H1 (cell line): ENCODE data around the gene SLC12A7. TPM values are rescaled to one million over a fixed set of nuclear protein-coding genes. Genes with fewer than 3 reads are reported as not detected.

Source experiments
- CTCF ChIA-PET: fragments of 300-600 bp; sonication (Branson Sonifier 250); formaldehyde crosslinking; loops from one replicate; lab custom pipeline; 2021; ENCODE audit not compliant: partially characterized antibody; lab: Charles Lee
- POLR2A ChIA-PET: fragments of 300-600 bp; sonication (Branson Sonifier 250); formaldehyde crosslinking; loops from one replicate; lab custom pipeline; 2021; ENCODE audit warnings: inconsistent platforms; ENCODE audit not compliant: partially characterized antibody; lab: Charles Lee
- DNase-seq, 2 experiments: peaks; one replicate each; pipeline versions ENCODE4 v3.0.0 to v3.0.0-alpha.2; 2010 to 2022; ENCODE audit warnings: low spot score in 2 of 2, low read depth in 1 of 2, mixed read lengths in 1 of 2
- FAIRE-seq: peaks from 2 replicates; lab custom pipeline; 2011; peaks lifted over from hg19 to GRCh38; lab: Jason Lieb, UNC
- H2AFZ ChIP-seq: 2 replicates; pipeline ENCODE4 v1.8.1; 2012; ENCODE audit warnings: low read length, inconsistent platforms
- H2AK5ac ChIP-seq: 2 replicates; pipeline ENCODE4 v1.6.1; 2013; ENCODE audit warnings: low read depth, low read length
- H2BK120ac ChIP-seq: replicated peaks from 2 replicates; pipeline ENCODE3; 2013; ENCODE audit warnings: low read depth, low read length, inconsistent platforms
- H2BK12ac ChIP-seq: 2 replicates; pipeline ENCODE4 v1.6.1; 2013; ENCODE audit warnings: low read depth, low read length
- H2BK15ac ChIP-seq: 2 replicates; pipeline ENCODE4 v1.6.1; 2013; ENCODE audit warnings: low read length
- H2BK20ac ChIP-seq: 2 replicates; pipeline ENCODE4 v1.6.1; 2013; ENCODE audit warnings: low read length
- H2BK5ac ChIP-seq: 2 replicates; pipeline ENCODE4 v1.6.1; 2013; ENCODE audit warnings: low read depth, low read length
- H3K14ac ChIP-seq: 2 replicates; pipeline ENCODE4 v1.6.1; 2013; ENCODE audit warnings: inconsistent platforms; ENCODE audit not compliant: insufficient read length
- H3K18ac ChIP-seq: 2 replicates; pipeline ENCODE4 v1.6.1; 2013; ENCODE audit warnings: low read length; ENCODE audit errors: extremely low read depth
- H3K23ac ChIP-seq: 2 replicates; pipeline ENCODE4 v1.6.1; 2013; ENCODE audit warnings: inconsistent platforms; ENCODE audit not compliant: insufficient read length
- H3K23me2 ChIP-seq: 2 replicates; pipeline ENCODE4 v1.6.1; 2013; ENCODE audit warnings: low read depth, low read length
- H3K27ac ChIP-seq: 2 replicates; pipeline ENCODE4 v1.6.1; 2011; ENCODE audit warnings: low read depth, low read length, inconsistent platforms
- H3K27me3 ChIP-seq, 4 experiments: replicated peaks in 1 of 4; 1 replicate in 1 of 4; 2 replicates in 3 of 4; pipeline versions ENCODE4 v1.6.1 to v1.8.1; 2011 to 2013; ENCODE audit warnings: low read length in 3 of 4, mild to moderate bottlenecking in 3 of 4, inconsistent platforms in 2 of 4, mixed read lengths in 2 of 4, moderate library complexity in 1 of 4; ENCODE audit not compliant: control insufficient read depth in 3 of 4, insufficient read depth in 3 of 4; ENCODE audit errors: extremely low read depth in 1 of 4
- H3K36me3 ChIP-seq, 4 experiments: 2 replicates each; pipeline versions ENCODE4 v1.6.1 to v1.8.1; 2011 to 2013; ENCODE audit warnings: mild to moderate bottlenecking in 4 of 4, low read length in 3 of 4, moderate library complexity in 2 of 4, control low read depth in 1 of 4, inconsistent platforms in 1 of 4; ENCODE audit not compliant: insufficient read depth in 4 of 4, control insufficient read depth in 2 of 4
- H3K4ac ChIP-seq: replicated peaks from 2 replicates; pipeline ENCODE3; 2013; ENCODE audit warnings: low read length, low read depth, mixed read lengths, inconsistent platforms; ENCODE audit not compliant: insufficient read length
- H3K4me1 ChIP-seq, 4 experiments: replicated peaks in 1 of 4; 1 replicate in 1 of 4; 2 replicates in 3 of 4; pipeline versions ENCODE4 v1.6.1 to v1.8.1; 2011 to 2013; ENCODE audit warnings: low read length in 3 of 4, inconsistent platforms in 2 of 4, mixed read lengths in 1 of 4; ENCODE audit not compliant: insufficient read depth in 4 of 4, control insufficient read depth in 3 of 4
- H3K4me2 ChIP-seq, 2 experiments: 2 replicates each; pipeline versions ENCODE4 v1.6.1 to v1.8.1; 2011 to 2013; ENCODE audit warnings: low read depth in 2 of 2, low read length in 2 of 2, control low read depth in 1 of 2, inconsistent platforms in 1 of 2, mild to moderate bottlenecking in 1 of 2; ENCODE audit not compliant: insufficient read depth in 1 of 2
- H3K4me3 ChIP-seq, 4 experiments: fragments of 200-600, 300-600 bp in 1 of 4; sonication (generic), shearing (Covaris generic), sonication (Bioruptor Twin) in 1 of 4; 2 replicates each; pipeline versions ENCODE4 v1.5.1 to v1.8.1; 2011 to 2016; ENCODE audit warnings: low read length in 4 of 4, low read depth in 3 of 4, control low read depth in 2 of 4, inconsistent platforms in 2 of 4, mild to moderate bottlenecking in 2 of 4, mixed read lengths in 1 of 4, moderate library complexity in 1 of 4; ENCODE audit not compliant: insufficient read depth in 2 of 4; ENCODE audit errors: extremely low read depth in 1 of 4
- H3K56ac ChIP-seq: replicated peaks from 2 replicates; pipeline ENCODE3; 2013; ENCODE audit warnings: low read depth, mild to moderate bottlenecking, mixed read lengths, low read length, inconsistent platforms; ENCODE audit not compliant: insufficient read length
- H3K79me1 ChIP-seq: 2 replicates; pipeline ENCODE4 v1.6.1; 2013; ENCODE audit warnings: low read depth, low read length, control low read depth
- H3K79me2 ChIP-seq, 2 experiments: 2 replicates each; pipeline versions ENCODE4 v1.6.1 to v1.8.1; 2012 to 2013; ENCODE audit warnings: low read length in 2 of 2, mild to moderate bottlenecking in 2 of 2, inconsistent platforms in 1 of 2; ENCODE audit not compliant: insufficient read depth in 2 of 2, control insufficient read depth in 1 of 2
- H3K9ac ChIP-seq, 4 experiments: replicated peaks in 1 of 4; 1 replicate in 1 of 4; 2 replicates in 3 of 4; pipeline versions ENCODE4 v1.6.1 to v1.8.1; 2011 to 2013; ENCODE audit warnings: low read depth in 3 of 4, low read length in 3 of 4, control low read depth in 2 of 4, mild to moderate bottlenecking in 2 of 4, moderate library complexity in 2 of 4, inconsistent platforms in 1 of 4; ENCODE audit errors: extremely low read depth in 1 of 4
- H3K9me3 ChIP-seq, 2 experiments: 2 replicates each; pipeline versions ENCODE4 v1.6.1 to v1.8.1; 2012 to 2013; ENCODE audit warnings: mild to moderate bottlenecking in 2 of 2, moderate library complexity in 2 of 2, control low read depth in 1 of 2, inconsistent platforms in 1 of 2, low read depth in 1 of 2, low read length in 1 of 2, mixed read lengths in 1 of 2; ENCODE audit not compliant: insufficient read depth in 2 of 2
- H4K20me1 ChIP-seq, 2 experiments: replicated peaks in 1 of 2; 2 replicates each; pipeline versions ENCODE3 to v1.8.1; 2011 to 2013; ENCODE audit warnings: inconsistent platforms in 2 of 2, low read length in 2 of 2, mild to moderate bottlenecking in 1 of 2; ENCODE audit not compliant: insufficient read depth in 2 of 2, control insufficient read depth in 1 of 2
- H4K5ac ChIP-seq: 2 replicates; pipeline ENCODE4 v1.6.1; 2013; ENCODE audit warnings: low read length, low read depth, mixed read lengths, inconsistent platforms; ENCODE audit not compliant: insufficient read length
- H4K8ac ChIP-seq: 2 replicates; pipeline ENCODE4 v1.8.0; 2013; ENCODE audit warnings: mild to moderate bottlenecking, moderate library complexity, low read length, inconsistent platforms; ENCODE audit not compliant: insufficient read depth; ENCODE audit errors: extremely low read depth
- H4K91ac ChIP-seq: replicated peaks from 2 replicates; pipeline ENCODE3; 2013; ENCODE audit warnings: low read length, mixed read lengths, inconsistent platforms; ENCODE audit not compliant: insufficient read length
- ASH2L ChIP-seq: fragments of 200-600, 300-600 bp; sonication (generic); IDR thresholded peaks from one replicate; pipeline ENCODE4 v1.7.1; 2017; ENCODE audit warnings: low read length
- ATF3 ChIP-seq: IDR thresholded peaks from 2 replicates; pipeline ENCODE4 v1.6.1; 2011; ENCODE audit warnings: low read depth, mild to moderate bottlenecking, low read length; ENCODE audit not compliant: insufficient read depth
- CREB1 ChIP-seq: IDR thresholded peaks from 2 replicates; pipeline ENCODE4 v1.6.1; 2012; ENCODE audit warnings: inconsistent platforms
- EP300 ChIP-seq, 2 experiments: IDR thresholded peaks; 1 replicate in 1 of 2; 2 replicates in 1 of 2; pipeline ENCODE4 v1.6.1; 2011 to 2012; ENCODE audit warnings: low read depth in 2 of 2, low read length in 2 of 2, mild to moderate bottlenecking in 2 of 2, borderline replicate concordance in 1 of 2, inconsistent platforms in 1 of 2, moderate library complexity in 1 of 2
- FOSL1 ChIP-seq: IDR thresholded peaks from 2 replicates; pipeline ENCODE4 v1.6.1; 2011; ENCODE audit warnings: mild to moderate bottlenecking, low read depth, low read length, moderate library complexity; ENCODE audit not compliant: insufficient read depth
- JUND ChIP-seq: IDR thresholded peaks from 2 replicates; pipeline ENCODE4 v1.6.1; 2011; ENCODE audit warnings: mild to moderate bottlenecking, improper control_type of control experiment, low read length
- MAX ChIP-seq: IDR thresholded peaks from 2 replicates; pipeline ENCODE4 v1.6.1; 2012; ENCODE audit warnings: inconsistent platforms
- NANOG ChIP-seq: IDR thresholded peaks from 2 replicates; pipeline ENCODE4 v1.6.1; 2011; ENCODE audit warnings: low read length, low read depth, mild to moderate bottlenecking, inconsistent platforms; ENCODE audit not compliant: insufficient read depth, poor library complexity, severe bottlenecking
- POLR2AphosphoS5 ChIP-seq: IDR thresholded peaks from 2 replicates; pipeline ENCODE4 v1.6.1; 2011; ENCODE audit warnings: low read depth, low read length
- SAP30 ChIP-seq: fragments of 300-600 bp; sonication (generic); IDR thresholded peaks from 2 replicates; pipeline ENCODE4 v1.7.1; 2012; ENCODE audit warnings: low read length, moderate library complexity, mild to moderate bottlenecking, inconsistent platforms; ENCODE audit not compliant: insufficient read depth, insufficient replicate concordance
- TAF1 ChIP-seq: IDR thresholded peaks from 2 replicates; pipeline ENCODE4 v1.6.1; 2011; ENCODE audit warnings: mild to moderate bottlenecking, low read depth, low read length
- WGBS, 2 experiments: shearing (Covaris generic) in 1 of 2; methylation state at CpG; one replicate each; pipeline versions ENCODE4 v1.1.6 to v1.1.7; 2013 to 2015; ENCODE audit warnings: low lambda C conversion rate in 2 of 2, mixed read lengths in 2 of 2, inconsistent platforms in 1 of 2, low coverage in 1 of 2, missing lambda C conversion rate in 1 of 2; ENCODE audit not compliant: insufficient replicate concordance in 2 of 2, insufficient coverage in 1 of 2, insufficient read length in 1 of 2; ENCODE audit errors: extremely low coverage in 1 of 2, missing lambda C conversion rate in 1 of 2; 5-methylcytosine and 5-hydroxymethylcytosine counted together
- polyA plus RNA-seq, 7 experiments: library from polyadenylated mRNA; depleted of rRNA in 3 of 7; stranded (reverse) in 5 of 7; unstranded in 2 of 7; fragments of >200 nt in 5 of 7; fragments of 200-250 nt in 2 of 7; gene quantifications; 1 replicate in 5 of 7; 2 replicates in 1 of 7; 4 replicates in 1 of 7; pipeline versions ENCODE4 v1.2.1 to v1.2.3, GENCODE V29; 2011 to 2013; ENCODE audit warnings: missing spikeins in 2 of 7, mixed read lengths in 2 of 7
- total RNA-seq: library from RNA; stranded (reverse); fragmentation: NEBNext Ultra II Directional; extraction: Animal tissue kit (Norgen Biotek cat#: 25700); gene quantifications from 2 replicates; pipeline ENCODE4 v1.2.1, GENCODE V29; 2021
- TF ChIP-seq, protein P1 (sequence below): IDR thresholded peaks from 2 replicates; pipeline ENCODE4 v1.6.1; 2011; ENCODE audit warnings: low read length, improper control_type of control experiment

Gene SLC12A7
- total and polyA plus RNA-seq, 2 of the 8 experiments (the other 6 are each of a cell fraction or from before 2014, with no cell fraction given) = 23.5 to 39.7 TPM

GRCh38 chr5:1151316-1151715 is 39.5 kb upstream of the SLC12A7 start:
- H3K27me3 ChIP-seq = peaks cover 6 to 26% (median 20%) of the 10 kb centered on the region in 4 experiments
- no peak overlapping the region for H4K91ac ChIP-seq
- H2BK5ac ChIP-seq = no peak overlapping the region
- H4K5ac ChIP-seq = no peak overlapping the region
- H4K8ac ChIP-seq = no peak overlapping the region
- no peak overlapping the region for H2BK12ac ChIP-seq
- no peak overlapping the region for H3K9ac ChIP-seq
- no peak overlapping the region for H3K14ac ChIP-seq
- H3K23ac ChIP-seq = no peak overlapping the region
- no peaks in the 10 kb centered on the region; a peak in 1 of 4 replicates for H3K9me3 ChIP-seq
- H2BK15ac ChIP-seq = no peak overlapping the region
- no peak overlapping the region for H3K27ac ChIP-seq
- no peak overlapping the region for H3K4me3 ChIP-seq
- H3K56ac ChIP-seq = no peak overlapping the region
- no peak for DNase-seq
- 88% methylated on average over 10 of the region's 10 CpGs; no CpG with 5 or more reads in 1 of the 2 experiments for WGBS, 2 experiments
- no peak overlapping the region for H2BK20ac ChIP-seq
- no peak for FAIRE-seq
- H3K23me2 ChIP-seq = peaks cover 3% of the 10 kb centered on the region; the same call in 1 of the 2 replicates
- ChIA-PET POLR2A (interaction anchor here (1.4 kb wide), 1 partner anchor 10 kb away, joined by 3 read pairs; no protein-coding TSS in a partner anchor), CTCF (interaction anchor here (0.8 to 3.1 kb wide), 7 partner anchors 11 to 228 kb away, joined by 3 to 19 read pairs (median 4); no protein-coding TSS in a partner anchor)
- peaks cover 0 to 3% (median under 1%) of the 10 kb centered on the region in 4 experiments; a peak in 2 of 7 replicates for H3K4me1 ChIP-seq
- H2BK120ac ChIP-seq = no peak overlapping the region
- H3K18ac ChIP-seq = no peak overlapping the region
- H4K20me1 ChIP-seq = peaks cover 2 to 7% of the 10 kb centered on the region in 2 experiments
- H3K36me3 ChIP-seq = no peaks in the 10 kb centered on the region; a peak in 1 of 8 replicates
- no peak overlapping the region for H2AK5ac ChIP-seq
- H2AFZ ChIP-seq = no peak overlapping the region
- no peak overlapping the region for H3K4me2 ChIP-seq
- H3K79me2 ChIP-seq = no peaks in the 10 kb centered on the region
- H3K4ac ChIP-seq = no peak overlapping the region
- no peaks in the 10 kb centered on the region for H3K79me1 ChIP-seq
- TF ChIP-seq SAP30 (no peak), TAF1 (no peak), FOSL1 (no peak), NANOG (no peak), MAX (no peak), ASH2L (no peak), CREB1 (no peak), JUND (no peak), EP300 (IDR thresholded peaks at IDR 0.05; ENCODE audit: borderline replicate concordance in 1 of 2, low read depth in 2 of 2, low read length in 2 of 2) (no peak), ATF3 (no peak), POLR2AphosphoS5 (no peak)
- TF ChIP-seq, protein P1, sequence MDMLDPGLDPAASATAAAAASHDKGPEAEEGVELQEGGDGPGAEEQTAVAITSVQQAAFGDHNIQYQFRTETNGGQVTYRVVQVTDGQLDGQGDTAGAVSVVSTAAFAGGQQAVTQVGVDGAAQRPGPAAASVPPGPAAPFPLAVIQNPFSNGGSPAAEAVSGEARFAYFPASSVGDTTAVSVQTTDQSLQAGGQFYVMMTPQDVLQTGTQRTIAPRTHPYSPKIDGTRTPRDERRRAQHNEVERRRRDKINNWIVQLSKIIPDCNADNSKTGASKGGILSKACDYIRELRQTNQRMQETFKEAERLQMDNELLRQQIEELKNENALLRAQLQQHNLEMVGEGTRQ = no peak
